Psoas muscle (tissue), 8 donors: Measurements from ENCODE around the gene ELF3. TPM values are rescaled to one million over a fixed set of nuclear protein-coding genes. Genes with fewer than 3 reads are reported as not detected.
"Not testable (repeated sequence)": the region's sequence is repeated elsewhere in the genome, so short reads cannot be mapped to it uniquely, and the experiment has no call there.

Source experiments
- ATAC-seq, 4 donors: fragments of 200-7000 bp; cut with Tn5 transposase; one replicate each; pipeline ENCODE4 v1.9.1; 2020; ENCODE audit warnings: moderate library complexity in 3 of 4, mild to moderate bottlenecking in 2 of 4
- DNase-seq, 2 donors: peaks; one replicate each; pipeline ENCODE4 v3.0.0-alpha.2; 2020
- H3K27ac ChIP-seq: fragments of 200-600 bp; one replicate; pipeline ENCODE4 v1.8.0; 2022
- H3K27me3 ChIP-seq, 3 donors: fragments of 200-600 bp in 1 of 3; one replicate each; pipeline versions ENCODE4 v1.6.1 to v1.8.0; 2013 to 2022; ENCODE audit warnings: low read length in 2 of 3, mild to moderate bottlenecking in 2 of 3, moderate library complexity in 1 of 3; ENCODE audit not compliant: insufficient read depth in 3 of 3
- H3K36me3 ChIP-seq, 2 donors: fragments of 200-600 bp in 1 of 2; one replicate each; pipeline versions ENCODE4 v1.6.1 to v1.8.0; 2013 to 2022; ENCODE audit warnings: low read depth in 1 of 2, mild to moderate bottlenecking in 1 of 2, moderate library complexity in 1 of 2; ENCODE audit not compliant: insufficient read depth in 1 of 2
- H3K4me1 ChIP-seq: fragments of 200-600 bp; one replicate; pipeline ENCODE4 v1.8.0; 2022
- H3K4me3 ChIP-seq: fragments of 200-600 bp; one replicate; pipeline ENCODE4 v1.8.0; 2022; ENCODE audit warnings: mild to moderate bottlenecking
- H3K9me3 ChIP-seq: fragments of 200-600 bp; one replicate; pipeline ENCODE4 v1.8.0; 2022
- WGBS, 3 donors: extraction: QIAGEN DNeasy Blood & Tissue Kit; methylation state at CpG; one replicate each; pipeline versions ENCODE4 v1.1.6 to v1.1.7; 2013; 5-methylcytosine and 5-hydroxymethylcytosine counted together
- intact Hi-C, 2 donors: fragments of 100-400 bp; cut with DNase I; formaldehyde crosslinking; loops; one replicate each; pipeline versions ENCODE4 v1.11.0 to v1.14.2; 2022
- polyA plus RNA-seq, 3 donors: library from polyadenylated mRNA; stranded (reverse); fragments of 200-250 nt; gene quantifications; one replicate each; pipeline ENCODE4 v1.2.3, GENCODE V29; 2013
- total RNA-seq, 4 donors: library from RNA; stranded (reverse); fragmentation: NEBNext Ultra II Directional in 2 of 4; extraction: Animal tissue kit (Norgen Biotek cat#: 25700) in 2 of 4; gene quantifications; one replicate each; pipeline versions ENCODE4 v1.2.1 to v1.2.4, GENCODE V29; 2021 to 2023
- TF ChIP-seq, protein P1 (sequence below): fragments of 200-600 bp; IDR thresholded peaks from one replicate; pipeline ENCODE4 v1.8.0; 2022; ENCODE audit warnings: antibody characterized with exemption
- donor health status: healthy with polysubstance abuse.
- donor health status: DM: no; HTN: no; CAD: no; lungs with moderate emphysema.
- donor health status: Bipolar disorder and iron deficiency.
- donor health status: healthy.
- donor health status: DM: yes; HTN: yes; CAD: no.
- donor health status: DM: no; HTN: no; CAD: no.
- donor health status: DM: no; HTN: no; CAD: no.
- donor health status: DM: yes; HTN: yes; CAD: no.

The ELF3 gene
- total and polyA plus RNA-seq, 7 donors = 0.21 to 1.4 (median 0.42) TPM

DNA sequence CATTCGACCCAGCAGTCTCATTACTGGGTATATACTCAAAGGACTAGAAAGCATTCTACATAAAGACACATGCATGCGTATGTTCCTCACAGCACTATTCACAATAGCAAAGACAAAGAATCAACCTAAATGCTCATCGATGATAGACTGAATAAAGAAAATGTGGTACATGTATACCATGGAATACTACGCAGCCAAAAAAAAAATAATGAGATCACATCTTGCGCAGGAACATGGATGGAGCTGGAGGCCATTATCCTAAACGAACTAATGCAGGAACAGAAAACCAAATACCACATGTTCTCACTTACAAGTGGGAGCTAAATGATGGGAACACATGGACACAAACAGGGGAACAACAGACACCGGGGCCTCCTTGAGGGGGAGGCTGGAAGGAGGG, 43.7 kb downstream of the ELF3 start:
- H3K9me3 ChIP-seq = no peaks in the 10 kb centered on the region
- no peaks in the 10 kb centered on the region for H3K27me3 ChIP-seq
- TF ChIP-seq, protein P1, sequence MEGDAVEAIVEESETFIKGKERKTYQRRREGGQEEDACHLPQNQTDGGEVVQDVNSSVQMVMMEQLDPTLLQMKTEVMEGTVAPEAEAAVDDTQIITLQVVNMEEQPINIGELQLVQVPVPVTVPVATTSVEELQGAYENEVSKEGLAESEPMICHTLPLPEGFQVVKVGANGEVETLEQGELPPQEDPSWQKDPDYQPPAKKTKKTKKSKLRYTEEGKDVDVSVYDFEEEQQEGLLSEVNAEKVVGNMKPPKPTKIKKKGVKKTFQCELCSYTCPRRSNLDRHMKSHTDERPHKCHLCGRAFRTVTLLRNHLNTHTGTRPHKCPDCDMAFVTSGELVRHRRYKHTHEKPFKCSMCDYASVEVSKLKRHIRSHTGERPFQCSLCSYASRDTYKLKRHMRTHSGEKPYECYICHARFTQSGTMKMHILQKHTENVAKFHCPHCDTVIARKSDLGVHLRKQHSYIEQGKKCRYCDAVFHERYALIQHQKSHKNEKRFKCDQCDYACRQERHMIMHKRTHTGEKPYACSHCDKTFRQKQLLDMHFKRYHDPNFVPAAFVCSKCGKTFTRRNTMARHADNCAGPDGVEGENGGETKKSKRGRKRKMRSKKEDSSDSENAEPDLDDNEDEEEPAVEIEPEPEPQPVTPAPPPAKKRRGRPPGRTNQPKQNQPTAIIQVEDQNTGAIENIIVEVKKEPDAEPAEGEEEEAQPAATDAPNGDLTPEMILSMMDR = no peak
- H3K4me1 ChIP-seq = no peaks in the 10 kb centered on the region
- H3K4me3 ChIP-seq = no peak overlapping the region
- H3K27ac ChIP-seq = no peak overlapping the region
- 89 to 92% (median 91%) methylated on average over 7 of the region's 7 CpGs for WGBS, 3 donors
- DNase-seq (no peak), ATAC-seq (no peak)
- H3K36me3 ChIP-seq = no peaks in the 10 kb centered on the region
- intact Hi-C loops = no loop called here

DNA sequence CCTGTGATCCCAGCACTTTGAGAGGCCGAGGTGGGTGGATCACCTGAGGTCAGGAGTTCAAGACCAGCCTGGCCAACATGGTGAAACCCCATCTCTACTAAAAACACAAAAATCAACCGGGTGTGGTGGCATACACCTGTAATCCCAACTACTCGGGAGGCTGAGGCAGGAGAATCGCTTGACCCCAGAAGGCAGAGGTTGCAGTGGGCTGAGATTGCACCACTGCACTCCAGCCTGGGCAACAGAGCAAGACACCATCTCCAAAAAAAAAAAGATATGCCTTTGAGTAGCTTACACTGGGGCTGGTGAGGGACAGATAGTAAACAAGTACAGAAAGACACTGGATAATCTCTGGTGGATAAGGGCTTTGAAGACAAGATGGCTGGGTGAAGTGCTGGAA, 44.3 kb downstream of the ELF3 start:
- H3K4me1 ChIP-seq, intact Hi-C loops, H3K27ac ChIP-seq, H3K27me3 ChIP-seq, ATAC-seq, H3K9me3 ChIP-seq, DNase-seq, H3K4me3 ChIP-seq, H3K36me3 ChIP-seq: not testable (repeated sequence)
- WGBS, 3 donors = 85 to 91% (median 87%) methylated on average over 4 of the region's 4 CpGs

DNA sequence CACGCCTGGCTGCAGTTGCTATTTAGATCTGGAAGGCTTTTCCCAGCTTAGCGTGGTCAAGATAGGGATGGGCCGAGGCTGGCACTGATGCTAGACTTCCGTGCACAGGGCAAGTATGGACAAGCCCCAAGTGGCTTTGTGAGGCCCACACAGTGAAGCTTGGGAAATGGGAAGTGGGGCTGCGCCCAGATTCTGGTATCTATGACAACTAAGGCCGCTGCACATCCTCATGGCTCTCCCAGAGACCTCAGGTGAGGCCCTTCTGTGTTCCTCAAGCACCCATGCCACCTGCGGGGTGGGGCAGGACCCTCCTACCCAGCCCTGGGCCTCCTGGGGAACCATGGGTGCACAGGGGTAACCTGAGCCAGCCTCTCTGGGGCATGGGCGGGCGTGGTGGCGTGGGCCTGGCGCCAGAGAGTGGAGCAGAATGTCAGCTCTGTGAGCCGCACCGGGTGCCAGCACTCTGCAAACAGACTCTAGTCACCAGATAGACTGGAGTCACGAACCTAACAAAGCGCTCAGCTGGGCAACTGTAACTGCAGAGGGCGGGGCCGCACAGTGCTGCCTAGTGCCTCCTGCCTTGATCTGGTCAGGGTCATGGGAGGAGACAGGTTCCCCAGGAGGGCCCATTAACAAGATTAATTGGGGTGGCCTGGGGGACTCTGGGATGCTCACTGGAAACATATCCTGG, 46.4 kb downstream of the ELF3 start:
- H3K36me3 ChIP-seq = no peaks in the 10 kb centered on the region
- H3K27ac ChIP-seq = no peak overlapping the region
- no peak for DNase-seq
- H3K27me3 ChIP-seq = no peaks in the 10 kb centered on the region
- no peaks in the 10 kb centered on the region for H3K9me3 ChIP-seq
- 70 to 81% (median 75%) methylated on average over 17 of the region's 17 CpGs for WGBS, 3 donors
- TF ChIP-seq, protein P1 = no peak
- ATAC-seq = peak in 1 of 4 donors; percentile 32
- intact Hi-C loops = no loop called here
- no peak overlapping the region for H3K4me3 ChIP-seq
- no peaks in the 10 kb centered on the region for H3K4me1 ChIP-seq

DNA sequence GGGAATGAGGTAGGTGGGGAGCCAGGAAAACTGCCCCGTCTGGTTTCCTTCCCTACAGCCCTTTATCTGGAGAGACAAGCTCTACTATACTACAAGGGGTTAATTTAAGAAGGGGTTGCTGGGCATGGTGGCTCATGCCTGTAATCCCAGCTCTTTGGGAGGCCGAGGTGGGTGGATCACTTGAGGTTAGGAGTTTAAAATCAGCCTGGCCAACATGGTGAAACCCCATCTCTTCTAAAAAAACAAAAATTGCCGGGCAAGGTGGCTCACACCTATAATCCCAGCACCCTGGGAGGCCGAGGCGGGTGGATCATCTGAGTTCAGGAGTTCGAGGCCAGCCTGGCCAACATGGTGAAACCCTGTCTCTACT, 46.9 kb downstream of the ELF3 start:
- 73 to 75% (median 74%) methylated on average over 6 of the region's 6 CpGs for WGBS, 3 donors
- H3K4me1 ChIP-seq, H3K9me3 ChIP-seq, H3K36me3 ChIP-seq, ATAC-seq, H3K4me3 ChIP-seq, H3K27me3 ChIP-seq, H3K27ac ChIP-seq, intact Hi-C loops, DNase-seq: not testable (repeated sequence)

DNA sequence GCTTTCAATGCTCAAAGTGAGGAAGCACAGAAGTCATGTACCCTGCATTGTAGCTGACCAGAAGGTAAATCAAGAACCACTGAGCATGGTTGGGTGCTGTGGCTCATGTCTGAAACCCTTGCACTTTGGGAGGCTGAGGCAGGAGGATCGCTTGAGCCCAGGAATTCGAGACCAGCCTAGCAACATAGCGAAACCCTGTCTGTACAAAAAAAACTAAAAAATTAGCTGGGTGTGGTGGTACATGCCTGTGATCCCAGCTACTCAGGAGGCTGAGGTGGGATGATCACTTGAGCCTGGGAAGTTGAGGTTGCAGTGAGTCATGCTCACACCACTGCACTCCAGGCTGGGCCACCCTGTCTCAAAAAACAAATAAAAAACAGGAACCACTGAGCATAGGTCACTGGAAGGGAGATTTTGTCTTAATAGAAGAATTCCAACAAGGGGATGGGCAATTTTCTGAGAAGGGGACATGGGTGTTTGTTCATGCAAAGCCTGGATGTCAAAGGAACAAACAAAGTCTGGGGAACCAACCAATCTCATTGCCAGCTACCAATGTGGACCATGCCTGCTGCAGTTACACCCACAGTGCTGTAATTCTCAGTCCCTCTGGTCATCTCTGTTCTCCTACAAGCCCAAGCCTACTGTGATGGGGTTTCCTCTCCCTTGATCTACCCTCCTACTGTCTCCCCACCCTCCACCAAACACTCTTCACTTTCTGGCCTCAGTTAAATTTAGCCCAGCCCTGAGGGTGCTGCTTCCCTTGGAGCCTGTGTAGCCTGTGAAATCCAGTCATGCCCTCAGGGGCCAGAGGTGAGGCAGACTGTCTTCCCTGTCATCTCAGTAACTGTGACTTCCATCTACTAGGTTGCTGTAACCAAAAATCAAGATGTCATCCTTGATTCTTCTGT, 47.9 kb downstream of the ELF3 start:
- Histone ChIP-seq H3K4me1 (no peaks in the 10 kb centered on the region), H3K4me3 (no peak overlapping the region), H3K36me3 (no peaks in the 10 kb centered on the region), H3K27ac (no peak overlapping the region), H3K9me3 (no peaks in the 10 kb centered on the region), H3K27me3 (no peaks in the 10 kb centered on the region)
- no peak for DNase-seq
- TF ChIP-seq, protein P1 = no peak
- 93 to 100% (median 96%) methylated on average over 3 of the region's 3 CpGs for WGBS, 3 donors
- ATAC-seq = no peak
- intact Hi-C loops = no loop called here
